SU-DHL-6 (cell line): ENCODE data around the gene MAGOH.
A peak's percentile ranks its signal among the peaks of the same experiment; 100 is the strongest.

Source experiments
- H2AFZ ChIP-seq: fragments of 200-600 bp; sonication (generic); 2 replicates; pipeline ENCODE4 v1.6.1; 2014; ENCODE audit warnings: low read depth, mild to moderate bottlenecking, moderate library complexity, mixed read lengths, antibody characterized with exemption, low read length; ENCODE audit not compliant: severe bottlenecking
- H3F3A ChIP-seq: fragments of 200-600 bp; shearing (Covaris generic); 2 replicates; pipeline ENCODE4 v1.6.0; 2016; ENCODE audit warnings: antibody characterized with exemption, mild to moderate bottlenecking; ENCODE audit not compliant: insufficient read depth
- H3K27ac ChIP-seq: fragments of 200-600 bp; sonication (generic); 2 replicates; pipeline ENCODE4 v1.5.1; 2016; ENCODE audit warnings: low read depth, mild to moderate bottlenecking, low read length, moderate library complexity, mixed read lengths
- H3K27me3 ChIP-seq: fragments of 200-600 bp; sonication (generic), shearing (Covaris generic); 2 replicates; pipeline ENCODE4 v1.6.0; 2014; ENCODE audit warnings: mild to moderate bottlenecking, low read length
- H3K36me3 ChIP-seq: fragments of 200-600 bp; sonication (generic); 2 replicates; pipeline ENCODE4 v1.6.1; 2014; ENCODE audit warnings: mild to moderate bottlenecking, low read length, mixed read lengths
- H3K4me2 ChIP-seq: fragments of 300-600, 200-600 bp; shearing (Covaris generic), sonication (generic); 2 replicates; pipeline ENCODE4 v1.6.0; 2014; ENCODE audit warnings: low read length, low read depth, mild to moderate bottlenecking; ENCODE audit not compliant: poor library complexity, severe bottlenecking
- H3K4me3 ChIP-seq: fragments of 200-600 bp; sonication (generic); 2 replicates; pipeline ENCODE4 v1.5.1; 2014; ENCODE audit warnings: antibody characterized with exemption, low read length, mild to moderate bottlenecking, mixed read lengths; ENCODE audit not compliant: insufficient read depth, poor library complexity, severe bottlenecking
- H3K79me2 ChIP-seq: fragments of 200-600 bp; sonication (generic); 2 replicates; pipeline ENCODE4 v1.6.1; 2014; ENCODE audit warnings: mild to moderate bottlenecking, low read length, moderate library complexity; ENCODE audit not compliant: insufficient read depth
- H3K9ac ChIP-seq: fragments of 200-600 bp; sonication (generic); 2 replicates; pipeline ENCODE4 v1.7.0; 2014; ENCODE audit warnings: mild to moderate bottlenecking, low read length
- H3K9me2 ChIP-seq: fragments of 200-600 bp; sonication (generic); replicated peaks from 2 replicates; pipeline ENCODE4 v1.6.1; 2014; ENCODE audit warnings: low read length; ENCODE audit not compliant: insufficient read depth
- H3K9me3 ChIP-seq: fragments of 200-600 bp; sonication (generic); 2 replicates; pipeline ENCODE4 v1.6.1; 2014; ENCODE audit warnings: low read length, mixed read lengths; ENCODE audit not compliant: insufficient read depth
- H4K20me1 ChIP-seq: fragments of 200-600 bp; sonication (generic); 2 replicates; pipeline ENCODE4 v1.6.1; 2014; ENCODE audit warnings: low read depth, mild to moderate bottlenecking, antibody characterized with exemption, low read length, moderate library complexity, mixed read lengths
- CTCF ChIP-seq: fragments of 200-600 bp; sonication (generic); IDR thresholded peaks from one replicate; pipeline ENCODE4 v1.5.1; 2017; ENCODE audit warnings: antibody characterized with exemption, mild to moderate bottlenecking, low read length, moderate library complexity; ENCODE audit not compliant: insufficient read depth, poor library complexity, severe bottlenecking
- EZH2phosphoT487 ChIP-seq: fragments of 200-600 bp; sonication (generic), shearing (Covaris generic); conservative IDR thresholded peaks from 2 replicates; pipeline ENCODE4 v1.6.1; 2018; ENCODE audit warnings: mild to moderate bottlenecking, antibody characterized with exemption, low read length, moderate library complexity, mixed read lengths

Gene MAGOH

GRCh38 chr1:53241828-53242227 lies 3.5 kb upstream of the MAGOH start:
- H3K9me2 ChIP-seq = no peaks in the 10 kb centered on the region
- H3K4me2 ChIP-seq = no peak overlapping the region
- no peaks in the 10 kb centered on the region for H3K27me3 ChIP-seq
- no peak overlapping the region for H3K9ac ChIP-seq
- H3K27ac ChIP-seq = no peak overlapping the region
- peaks cover 26% of the 10 kb centered on the region for H3F3A ChIP-seq
- no peaks in the 10 kb centered on the region for H3K9me3 ChIP-seq
- no peak overlapping the region for H2AFZ ChIP-seq
- TF ChIP-seq EZH2phosphoT487 (no peak), CTCF (no peak)
- no peaks in the 10 kb centered on the region; the same call in 1 of the 2 replicates for H4K20me1 ChIP-seq
- peaks cover 14% of the 10 kb centered on the region for H3K79me2 ChIP-seq
- H3K36me3 ChIP-seq = peaks cover 17% of the 10 kb centered on the region
- H3K4me3 ChIP-seq = no peak overlapping the region

DNA sequence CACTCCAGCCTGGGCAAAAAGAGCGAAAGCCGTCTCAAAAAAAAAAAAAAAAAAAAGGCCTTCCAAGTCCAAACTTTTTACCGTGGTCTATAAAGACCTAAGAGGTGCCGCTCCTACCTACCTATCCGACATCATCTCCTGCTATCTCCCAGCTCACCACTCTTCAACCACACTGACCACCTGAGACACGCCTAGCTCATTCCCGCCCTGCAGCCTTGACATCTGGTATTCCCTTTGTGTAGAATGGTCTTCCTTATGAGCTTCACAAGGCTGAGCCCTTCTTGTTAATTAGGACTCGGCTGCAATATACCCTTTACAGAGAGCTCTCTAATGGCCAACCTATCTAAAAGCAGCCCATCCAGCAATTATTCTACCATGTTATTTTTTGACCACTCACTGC lies 680 bp downstream of the MAGOH start:
- peak overlapping the region; percentile 95 for H3K4me3 ChIP-seq
- peaks cover 19% of the 10 kb centered on the region for H3F3A ChIP-seq
- H3K79me2 ChIP-seq = peaks cover 34% of the 10 kb centered on the region
- H3K9me2 ChIP-seq = no peaks in the 10 kb centered on the region
- H3K4me2 ChIP-seq = peak overlapping the region; percentile 97
- peak overlapping the region; percentile 85 for H3K9ac ChIP-seq
- peaks cover 10% of the 10 kb centered on the region; the same call in 1 of the 2 replicates for H3K36me3 ChIP-seq
- no peak overlapping the region for H3K27ac ChIP-seq
- H2AFZ ChIP-seq = peak overlapping the region; percentile 78
- H3K9me3 ChIP-seq = no peaks in the 10 kb centered on the region
- no peaks in the 10 kb centered on the region for H3K27me3 ChIP-seq
- TF ChIP-seq CTCF = no peak
- TF ChIP-seq EZH2phosphoT487 = no peak
- H4K20me1 ChIP-seq = no peaks in the 10 kb centered on the region; the same call in 1 of the 2 replicates

DNA sequence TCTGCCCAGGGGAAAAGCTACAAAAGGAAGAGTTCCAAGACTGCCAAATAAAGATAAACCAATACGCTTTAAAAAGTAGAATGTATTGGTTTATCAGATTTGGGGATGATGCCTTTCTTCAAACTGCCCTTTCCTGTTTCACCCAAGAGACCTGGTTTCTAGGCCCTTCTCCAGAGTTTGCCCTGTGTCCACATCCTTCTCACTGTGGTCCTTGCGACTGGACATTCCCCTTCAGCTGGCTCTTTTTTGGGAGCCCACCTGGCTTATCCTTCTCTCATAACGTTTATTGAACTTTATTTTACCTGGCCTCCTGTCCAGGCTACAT lies 17.4 kb downstream of the MAGOH start:
- Histone ChIP-seq H3K9ac (peak overlapping the region; percentile 72), H3K9me3 (no peaks in the 10 kb centered on the region), H2AFZ (peak overlapping the region; percentile 54), H3K27me3 (no peaks in the 10 kb centered on the region), H3F3A (0 out of 2 replicates have a peak, but pooled peaks cover 12% of the 10 kb centered on the region), H3K27ac (peak overlapping the region; percentile 70; the same call in 1 of the 2 replicates), H3K4me2 (peak overlapping the region; percentile 74), H3K9me2 (no peaks in the 10 kb centered on the region), H4K20me1 (no peaks in the 10 kb centered on the region), H3K79me2 (peaks cover 9% of the 10 kb centered on the region), H3K4me3 (peak overlapping the region; percentile 65), H3K36me3 (no peaks in the 10 kb centered on the region)
- TF ChIP-seq EZH2phosphoT487 = no peak
- TF ChIP-seq CTCF = no peak
